Ascending aorta (tissue), 2 donors: ENCODE measurements around the gene PPP3R1. TPM values are rescaled to one million over a fixed set of nuclear protein-coding genes. Genes with fewer than 3 reads are reported as not detected.

Experiments
- DNase-seq, 2 donors: peaks; one replicate each; pipeline ENCODE4 v3.0.0-alpha.2; 2019; ENCODE audit warnings: low spot score in 2 of 2
- H3K27ac ChIP-seq, 2 donors: fragments of 200-600 bp; sonication (generic); one replicate each; pipeline ENCODE4 v1.5.1; 2016 to 2017; ENCODE audit warnings: mild to moderate bottlenecking in 1 of 2
- H3K27me3 ChIP-seq: fragments of 200-600 bp; sonication (generic); one replicate; pipeline ENCODE4 v1.5.1; 2017
- H3K36me3 ChIP-seq, 2 donors: fragments of 200-600 bp; sonication (generic); one replicate each; pipeline ENCODE4 v1.5.1; 2016
- H3K4me1 ChIP-seq, 2 donors: fragments of 200-600 bp; sonication (generic); one replicate each; pipeline ENCODE4 v1.5.1; 2016 to 2017; ENCODE audit warnings: mild to moderate bottlenecking in 1 of 2
- H3K4me3 ChIP-seq, 2 donors: fragments of 200-600 bp; sonication (generic); one replicate each; pipeline ENCODE4 v1.5.1; 2016 to 2017; ENCODE audit warnings: mild to moderate bottlenecking in 1 of 2
- H3K9me3 ChIP-seq, 2 donors: fragments of 200-600 bp; sonication (generic); one replicate each; pipeline ENCODE4 v1.5.1; 2016
- intact Hi-C: fragments of 100-400 bp; cut with DNase I; formaldehyde crosslinking; loops from one replicate; pipeline ENCODE4 v1.15.1; 2023
- total RNA-seq: library from RNA; depleted of rRNA; stranded (reverse); fragments of >200 nt; gene quantifications from one replicate; pipeline ENCODE4 v1.1.0, GENCODE V29; 2016
- TF ChIP-seq, protein P1 (sequence below), 3 experiments: fragments of 200-600 bp in 2 of 3; fragments of 450-650 bp in 1 of 3; sonication (generic) in 2 of 3; IDR thresholded peaks; one replicate each; pipeline ENCODE4 v1.5.1; 2016 to 2019; ENCODE audit warnings: antibody characterized with exemption in 3 of 3, mild to moderate bottlenecking in 1 of 3, moderate library complexity in 1 of 3

The PPP3R1 gene
- total RNA-seq, 1 donor from 2014 or later, result 16.8 TPM

DNA sequence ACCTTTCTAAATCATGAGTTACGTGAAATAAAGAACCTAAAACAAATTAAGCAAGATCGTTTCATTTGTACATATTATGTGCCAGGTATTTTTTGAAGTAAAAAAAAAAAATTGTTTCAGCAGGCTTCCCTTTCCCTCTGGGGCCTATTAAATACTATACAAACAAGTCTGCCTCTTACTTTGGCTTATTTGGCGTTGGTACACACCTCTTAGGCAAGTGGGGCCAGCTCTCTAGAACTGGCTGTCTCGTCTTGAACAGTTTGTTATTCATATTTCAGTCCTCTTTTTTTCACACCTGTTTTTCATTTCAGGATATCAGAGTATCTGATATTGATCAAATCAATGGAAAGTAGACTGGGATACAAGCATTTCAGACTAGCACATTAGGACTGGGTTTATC lies 27.4 kb upstream of the PPP3R1 start:
- TF ChIP-seq, protein P1, sequence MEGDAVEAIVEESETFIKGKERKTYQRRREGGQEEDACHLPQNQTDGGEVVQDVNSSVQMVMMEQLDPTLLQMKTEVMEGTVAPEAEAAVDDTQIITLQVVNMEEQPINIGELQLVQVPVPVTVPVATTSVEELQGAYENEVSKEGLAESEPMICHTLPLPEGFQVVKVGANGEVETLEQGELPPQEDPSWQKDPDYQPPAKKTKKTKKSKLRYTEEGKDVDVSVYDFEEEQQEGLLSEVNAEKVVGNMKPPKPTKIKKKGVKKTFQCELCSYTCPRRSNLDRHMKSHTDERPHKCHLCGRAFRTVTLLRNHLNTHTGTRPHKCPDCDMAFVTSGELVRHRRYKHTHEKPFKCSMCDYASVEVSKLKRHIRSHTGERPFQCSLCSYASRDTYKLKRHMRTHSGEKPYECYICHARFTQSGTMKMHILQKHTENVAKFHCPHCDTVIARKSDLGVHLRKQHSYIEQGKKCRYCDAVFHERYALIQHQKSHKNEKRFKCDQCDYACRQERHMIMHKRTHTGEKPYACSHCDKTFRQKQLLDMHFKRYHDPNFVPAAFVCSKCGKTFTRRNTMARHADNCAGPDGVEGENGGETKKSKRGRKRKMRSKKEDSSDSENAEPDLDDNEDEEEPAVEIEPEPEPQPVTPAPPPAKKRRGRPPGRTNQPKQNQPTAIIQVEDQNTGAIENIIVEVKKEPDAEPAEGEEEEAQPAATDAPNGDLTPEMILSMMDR (IDR thresholded peaks at IDR 0.05), result no peak
- Histone ChIP-seq H3K4me1 (no peaks in the 10 kb centered on the region), H3K4me3 (no peak overlapping the region), H3K27ac (no peak overlapping the region), H3K36me3 (no peaks in the 10 kb centered on the region), H3K27me3 (no peaks in the 10 kb centered on the region), H3K9me3 (no peaks in the 10 kb centered on the region)
- no peak for DNase-seq
- intact Hi-C loops, result no loop called here

DNA sequence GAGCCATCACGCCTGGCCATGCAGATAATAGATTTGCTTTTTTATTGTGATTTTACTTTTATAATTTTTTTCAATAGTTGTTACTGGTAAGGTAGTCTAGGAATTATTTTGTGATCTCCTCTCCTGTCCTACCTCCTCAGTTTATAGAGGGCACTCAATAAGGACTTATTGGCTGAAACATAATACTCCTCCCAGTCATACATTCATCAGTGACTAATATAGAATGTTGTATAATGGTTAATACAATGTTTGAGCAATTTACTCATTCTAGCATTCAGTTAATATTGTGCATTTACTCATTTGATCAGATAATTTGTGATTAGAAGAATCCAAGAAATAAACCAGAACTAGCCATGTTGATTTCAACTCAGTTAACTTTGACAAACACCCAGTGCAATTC lies 25.8 kb upstream of the PPP3R1 start:
- TF ChIP-seq, protein P1 (IDR thresholded peaks at IDR 0.05), result no peak
- H3K9me3 ChIP-seq, result no peaks in the 10 kb centered on the region
- H3K27ac ChIP-seq, result no peak overlapping the region
- no peaks in the 10 kb centered on the region for H3K4me1 ChIP-seq
- H3K27me3 ChIP-seq, result no peaks in the 10 kb centered on the region
- intact Hi-C loops, result no loop called here
- DNase-seq, result no peak
- H3K36me3 ChIP-seq, result no peaks in the 10 kb centered on the region
- no peak overlapping the region for H3K4me3 ChIP-seq

DNA sequence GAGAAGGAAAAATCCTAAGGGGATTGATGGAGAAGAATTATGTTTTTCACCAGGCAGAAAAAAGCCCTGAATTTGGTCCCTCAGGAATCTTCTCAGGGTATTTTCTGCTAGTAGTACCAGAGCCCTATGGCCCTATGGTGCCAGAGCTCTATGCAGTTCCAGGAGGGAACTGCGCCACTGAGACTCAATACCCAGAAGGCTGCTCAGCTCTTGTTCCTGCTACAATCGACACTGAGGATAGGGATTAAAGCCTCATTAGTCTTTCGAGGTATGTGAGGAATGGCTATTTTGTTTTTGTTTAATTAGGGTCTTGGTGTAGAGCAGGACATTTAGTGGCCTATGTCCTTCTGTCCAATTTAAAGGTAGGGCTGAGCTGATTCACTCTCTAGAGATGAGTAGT lies 21.7 kb upstream of the PPP3R1 start:
- intact Hi-C loops, result no loop called here
- Histone ChIP-seq H3K27me3 (no peaks in the 10 kb centered on the region), H3K27ac (no peak overlapping the region), H3K4me1 (no peaks in the 10 kb centered on the region), H3K9me3 (no peaks in the 10 kb centered on the region), H3K36me3 (no peaks in the 10 kb centered on the region), H3K4me3 (no peak overlapping the region)
- TF ChIP-seq, protein P1 (IDR thresholded peaks at IDR 0.05), result no peak
- no peak for DNase-seq

DNA sequence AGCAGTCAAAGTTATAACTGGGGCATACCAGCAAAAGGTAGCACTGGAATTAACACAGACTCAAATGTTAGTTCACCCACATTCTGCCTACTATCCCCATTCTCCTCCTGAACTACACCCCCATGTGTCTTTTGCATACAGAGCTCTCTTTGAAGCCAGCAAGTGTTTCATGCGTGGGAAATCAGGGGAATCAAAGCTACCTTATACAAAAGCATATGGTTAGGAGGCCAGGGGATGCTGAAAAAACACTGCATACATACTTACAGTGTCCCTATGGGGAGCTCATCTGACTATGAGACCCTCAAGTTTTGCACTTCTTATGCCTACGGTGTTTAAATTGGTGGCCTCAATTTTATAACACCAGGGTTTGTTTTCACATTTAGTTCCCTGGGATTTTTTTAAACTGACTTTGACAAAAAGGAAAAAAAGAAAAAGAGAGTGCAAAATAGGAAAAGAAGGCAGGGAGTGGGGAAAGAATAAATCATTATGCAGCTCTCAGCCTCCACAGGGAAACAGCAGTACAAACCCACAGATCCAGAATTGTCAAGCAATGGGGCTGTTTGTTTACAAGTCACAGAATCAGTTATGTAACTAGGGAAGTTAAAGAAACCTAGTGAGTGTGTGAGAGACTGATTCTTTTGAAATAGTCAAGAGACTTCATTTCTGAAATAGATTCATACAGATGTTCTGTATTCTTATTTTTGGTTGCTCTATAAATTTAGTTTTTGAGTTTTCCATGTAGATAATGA lies 20.1 kb upstream of the PPP3R1 start:
- Histone ChIP-seq H3K27ac (no peak overlapping the region), H3K4me3 (no peak overlapping the region), H3K9me3 (no peaks in the 10 kb centered on the region), H3K4me1 (no peaks in the 10 kb centered on the region), H3K27me3 (no peaks in the 10 kb centered on the region), H3K36me3 (no peaks in the 10 kb centered on the region)
- intact Hi-C loops, result no loop called here
- TF ChIP-seq, protein P1 (IDR thresholded peaks at IDR 0.05), result no peak
- no peak for DNase-seq

DNA sequence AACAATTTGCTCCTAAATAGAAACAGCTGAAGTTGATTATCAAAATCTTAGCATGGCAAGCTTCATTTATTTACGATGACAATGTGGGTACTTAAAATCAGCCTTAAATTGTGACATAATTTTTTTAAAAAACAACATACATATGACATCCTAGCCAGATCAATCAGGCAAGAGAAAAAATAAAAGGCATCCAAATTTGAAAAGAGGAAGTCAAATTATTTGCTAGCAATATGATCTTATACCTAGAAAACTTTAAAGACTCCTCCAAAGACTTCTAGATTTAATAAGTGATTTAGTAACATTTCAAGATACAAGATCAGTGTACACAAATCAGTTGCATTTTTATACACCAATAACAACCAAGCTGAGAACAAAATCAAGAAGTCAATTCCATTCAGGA lies 14.3 kb upstream of the PPP3R1 start:
- TF ChIP-seq, protein P1 (IDR thresholded peaks at IDR 0.05), result no peak
- intact Hi-C loops, result no loop called here
- no peaks in the 10 kb centered on the region for H3K27me3 ChIP-seq
- no peaks in the 10 kb centered on the region for H3K4me1 ChIP-seq
- H3K27ac ChIP-seq, result no peak overlapping the region
- no peak overlapping the region for H3K4me3 ChIP-seq
- no peaks in the 10 kb centered on the region for H3K36me3 ChIP-seq
- H3K9me3 ChIP-seq, result no peaks in the 10 kb centered on the region
- DNase-seq, result no peak

DNA sequence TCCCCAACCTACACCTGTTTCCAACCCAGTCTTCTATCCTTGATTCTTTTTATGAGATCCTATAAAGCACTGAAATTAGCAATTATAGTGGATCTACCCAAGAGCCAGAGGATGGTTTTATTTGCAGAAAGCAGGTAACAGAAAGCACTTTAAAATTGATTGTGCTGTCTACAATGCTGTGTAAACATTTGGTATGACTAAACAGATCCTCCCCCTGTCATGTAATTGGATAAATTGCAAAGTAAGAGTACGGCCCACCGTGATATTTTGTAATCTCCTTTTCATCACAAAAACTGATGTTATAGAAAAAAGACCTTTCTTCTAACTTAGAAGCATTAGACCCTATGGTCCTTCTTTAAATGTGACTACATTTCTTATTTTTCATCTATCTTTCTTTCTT lies 11.3 kb upstream of the PPP3R1 start:
- intact Hi-C loops, result no loop called here
- no peak overlapping the region for H3K27ac ChIP-seq
- no peaks in the 10 kb centered on the region for H3K9me3 ChIP-seq
- H3K27me3 ChIP-seq, result no peaks in the 10 kb centered on the region
- no peak overlapping the region for H3K4me3 ChIP-seq
- no peak for DNase-seq
- no peaks in the 10 kb centered on the region for H3K36me3 ChIP-seq
- TF ChIP-seq, protein P1 (IDR thresholded peaks at IDR 0.05), result no peak
- H3K4me1 ChIP-seq, result no peaks in the 10 kb centered on the region
